ENCODE measurements around the gene PPM1H. TPM values are rescaled to one million over a fixed set of nuclear protein-coding genes. Genes with fewer than 3 reads are reported as not detected.

The PPM1H gene
- 20.0 TPM for polyA plus RNA-seq
- long read RNA-seq, donor 1, full-length matches to known transcripts = 1 of 1 reads
- long read RNA-seq, donor 1, partial matches to known transcripts = 0 of 1 reads
- long read RNA-seq, donor 1, other reads (novel, unspliced or antisense) = 0 of 1 reads
- long read RNA-seq, donor 2, full-length matches to known transcripts = 1 of 1 reads
- long read RNA-seq, donor 2, partial matches to known transcripts = 0 of 1 reads
- long read RNA-seq, donor 2, other reads (novel, unspliced or antisense) = 0 of 1 reads
- long read RNA-seq, donor 3 = 0 reads
- long read RNA-seq, donor 4 = 0 reads
- long read RNA-seq, donor 5, full-length matches to known transcripts = 1 of 1 reads
- long read RNA-seq, donor 5, partial matches to known transcripts = 0 of 1 reads
- long read RNA-seq, donor 5, other reads (novel, unspliced or antisense) = 0 of 1 reads
- long read RNA-seq, donor 6, full-length matches to known transcripts = 3 of 3 reads
- long read RNA-seq, donor 6, partial matches to known transcripts = 0 of 3 reads
- long read RNA-seq, donor 6, other reads (novel, unspliced or antisense) = 0 of 3 reads
- long read RNA-seq, donor 7, full-length matches to known transcripts = 1 of 1 reads
- long read RNA-seq, donor 7, partial matches to known transcripts = 0 of 1 reads
- long read RNA-seq, donor 7, other reads (novel, unspliced or antisense) = 0 of 1 reads
- long read RNA-seq, donor 8, full-length matches to known transcripts = 2 of 2 reads
- long read RNA-seq, donor 8, partial matches to known transcripts = 0 of 2 reads
- long read RNA-seq, donor 8, other reads (novel, unspliced or antisense) = 0 of 2 reads
- long read RNA-seq, donor 9, full-length matches to known transcripts = 3 of 3 reads
- long read RNA-seq, donor 9, partial matches to known transcripts = 0 of 3 reads
- long read RNA-seq, donor 9, other reads (novel, unspliced or antisense) = 0 of 3 reads
- long read RNA-seq, donor 10, full-length matches to known transcripts = 3 of 3 reads
- long read RNA-seq, donor 10, partial matches to known transcripts = 0 of 3 reads
- long read RNA-seq, donor 10, other reads (novel, unspliced or antisense) = 0 of 3 reads
- long read RNA-seq, donor 11, full-length matches to known transcripts = 3 of 3 reads
- long read RNA-seq, donor 11, partial matches to known transcripts = 0 of 3 reads
- long read RNA-seq, donor 11, other reads (novel, unspliced or antisense) = 0 of 3 reads

GRCh38 chr12:62934799-62935674 lies at the start of gene PPM1H:
PPM1H (minus strand) TSS chr12:62935150; CDS start chr12:62934736, 414 bp downstream.
- peak; percentile 89 to 95 for DNase-seq
- Histone ChIP-seq H3K9me3 (ENCODE audit: control insufficient read depth, low read depth, low read length) (no peaks in the 10 kb centered on the region), H3K36me3 (ENCODE audit: control insufficient read depth, insufficient read depth, low read length) (no peaks in the 10 kb centered on the region), H3K27me3 (ENCODE audit: control insufficient read depth, insufficient read depth, low read length) (peaks cover 15% of the 10 kb centered on the region), H3K4me3 (ENCODE audit: low read length) (peak within 1 kb of the TSS; percentile 89), H3K4me1 (ENCODE audit: control insufficient read depth, insufficient read depth, low read length) (peaks cover 9% of the 10 kb centered on the region), H3K27ac (ENCODE audit: low read length) (peak within 1 kb of the TSS; percentile 40)
- 0% methylated on average over 2 of the region's 69 CpGs for WGBS (ENCODE audit: insufficient coverage, low lambda C conversion rate)

GRCh38 chr12:62983594-62983993 lies 48.6 kb upstream of the PPM1H start:
- no CpG with 5 or more reads among the region's 4 CpGs for WGBS (ENCODE audit: insufficient coverage, low lambda C conversion rate)
- Histone ChIP-seq H3K27me3 (ENCODE audit: control insufficient read depth, insufficient read depth, low read length) (no peaks in the 10 kb centered on the region), H3K4me1 (ENCODE audit: control insufficient read depth, insufficient read depth, low read length) (no peaks in the 10 kb centered on the region), H3K4me3 (ENCODE audit: low read length) (no peak overlapping the region), H3K36me3 (ENCODE audit: control insufficient read depth, insufficient read depth, low read length) (no peaks in the 10 kb centered on the region), H3K9me3 (ENCODE audit: control insufficient read depth, low read depth, low read length) (no peaks in the 10 kb centered on the region), H3K27ac (ENCODE audit: low read length) (no peak overlapping the region)
- DNase-seq = no peak

GRCh38 chr12:62978768-62979167 lies 43.8 kb upstream of the PPM1H start:
- DNase-seq = no peak
- Histone ChIP-seq H3K4me1 (ENCODE audit: control insufficient read depth, insufficient read depth, low read length) (no peaks in the 10 kb centered on the region), H3K36me3 (ENCODE audit: control insufficient read depth, insufficient read depth, low read length) (no peaks in the 10 kb centered on the region), H3K9me3 (ENCODE audit: control insufficient read depth, low read depth, low read length) (no peaks in the 10 kb centered on the region), H3K4me3 (ENCODE audit: low read length) (no peak overlapping the region), H3K27ac (ENCODE audit: low read length) (no peak overlapping the region), H3K27me3 (ENCODE audit: control insufficient read depth, insufficient read depth, low read length) (no peaks in the 10 kb centered on the region)

GRCh38 chr12:62977883-62978282 lies 42.9 kb upstream of the PPM1H start:
- H3K36me3 ChIP-seq (ENCODE audit: control insufficient read depth, insufficient read depth, low read length) = no peaks in the 10 kb centered on the region
- 100% methylated on average over 1 of the region's 1 CpG for WGBS (ENCODE audit: insufficient coverage, low lambda C conversion rate)
- no peaks in the 10 kb centered on the region for H3K27me3 ChIP-seq (ENCODE audit: control insufficient read depth, insufficient read depth, low read length)
- H3K9me3 ChIP-seq (ENCODE audit: control insufficient read depth, low read depth, low read length) = no peaks in the 10 kb centered on the region
- H3K4me1 ChIP-seq (ENCODE audit: control insufficient read depth, insufficient read depth, low read length) = no peaks in the 10 kb centered on the region
- DNase-seq = no peak
- H3K27ac ChIP-seq (ENCODE audit: low read length) = no peak overlapping the region
- no peak overlapping the region for H3K4me3 ChIP-seq (ENCODE audit: low read length)

- no peak overlapping the region for H3K27ac ChIP-seq (ENCODE audit: low read length)
- 60% methylated on average over 1 of the region's 5 CpGs for WGBS (ENCODE audit: insufficient coverage, low lambda C conversion rate)
- no peaks in the 10 kb centered on the region for H3K4me1 ChIP-seq (ENCODE audit: control insufficient read depth, insufficient read depth, low read length)
- no peak overlapping the region for H3K4me3 ChIP-seq (ENCODE audit: low read length)
- DNase-seq = no peak
- no peaks in the 10 kb centered on the region for H3K27me3 ChIP-seq (ENCODE audit: control insufficient read depth, insufficient read depth, low read length)
- H3K36me3 ChIP-seq (ENCODE audit: control insufficient read depth, insufficient read depth, low read length) = no peaks in the 10 kb centered on the region
- no peaks in the 10 kb centered on the region for H3K9me3 ChIP-seq (ENCODE audit: control insufficient read depth, low read depth, low read length)
Observed at GRCh38 chr12:62977418-62977817, 42.5 kb upstream of the PPM1H start.

- no peak overlapping the region for H3K4me3 ChIP-seq (ENCODE audit: low read length)
- no peaks in the 10 kb centered on the region for H3K4me1 ChIP-seq (ENCODE audit: control insufficient read depth, insufficient read depth, low read length)
- no peak overlapping the region for H3K27ac ChIP-seq (ENCODE audit: low read length)
- WGBS (ENCODE audit: insufficient coverage, low lambda C conversion rate) = 80% methylated on average over 1 of the region's 4 CpGs
- no peaks in the 10 kb centered on the region for H3K9me3 ChIP-seq (ENCODE audit: control insufficient read depth, low read depth, low read length)
- no peak for DNase-seq
- no peaks in the 10 kb centered on the region for H3K36me3 ChIP-seq (ENCODE audit: control insufficient read depth, insufficient read depth, low read length)
- no peaks in the 10 kb centered on the region for H3K27me3 ChIP-seq (ENCODE audit: control insufficient read depth, insufficient read depth, low read length)
Observed at GRCh38 chr12:62976110-62976662, 41.2 kb upstream of the PPM1H start.

GRCh38 chr12:62971769-62972525 lies 37.0 kb upstream of the PPM1H start:
- Histone ChIP-seq H3K4me3 (ENCODE audit: low read length) (no peak overlapping the region), H3K4me1 (ENCODE audit: control insufficient read depth, insufficient read depth, low read length) (no peaks in the 10 kb centered on the region), H3K36me3 (ENCODE audit: control insufficient read depth, insufficient read depth, low read length) (no peaks in the 10 kb centered on the region), H3K27me3 (ENCODE audit: control insufficient read depth, insufficient read depth, low read length) (no peaks in the 10 kb centered on the region), H3K27ac (ENCODE audit: low read length) (no peak overlapping the region), H3K9me3 (ENCODE audit: control insufficient read depth, low read depth, low read length) (no peaks in the 10 kb centered on the region)
- DNase-seq = peak in 1 of 2 donors; percentile 40
- no CpG with 5 or more reads among the region's 1 CpG for WGBS (ENCODE audit: insufficient coverage, low lambda C conversion rate)

GRCh38 chr12:62969695-62970094 lies 34.7 kb upstream of the PPM1H start:
- no peaks in the 10 kb centered on the region for H3K36me3 ChIP-seq (ENCODE audit: control insufficient read depth, insufficient read depth, low read length)
- no peaks in the 10 kb centered on the region for H3K27me3 ChIP-seq (ENCODE audit: control insufficient read depth, insufficient read depth, low read length)
- H3K27ac ChIP-seq (ENCODE audit: low read length) = no peak overlapping the region
- no peak for DNase-seq
- H3K4me1 ChIP-seq (ENCODE audit: control insufficient read depth, insufficient read depth, low read length) = no peaks in the 10 kb centered on the region
- 87% methylated on average over 3 of the region's 7 CpGs for WGBS (ENCODE audit: insufficient coverage, low lambda C conversion rate)
- H3K9me3 ChIP-seq (ENCODE audit: control insufficient read depth, low read depth, low read length) = no peaks in the 10 kb centered on the region
- H3K4me3 ChIP-seq (ENCODE audit: low read length) = no peak overlapping the region

GRCh38 chr12:62967701-62968100 lies 32.8 kb upstream of the PPM1H start:
- Histone ChIP-seq H3K27ac (ENCODE audit: low read length) (no peak overlapping the region), H3K4me3 (ENCODE audit: low read length) (no peak overlapping the region), H3K27me3 (ENCODE audit: control insufficient read depth, insufficient read depth, low read length) (no peaks in the 10 kb centered on the region), H3K36me3 (ENCODE audit: control insufficient read depth, insufficient read depth, low read length) (no peaks in the 10 kb centered on the region), H3K9me3 (ENCODE audit: control insufficient read depth, low read depth, low read length) (no peaks in the 10 kb centered on the region), H3K4me1 (ENCODE audit: control insufficient read depth, insufficient read depth, low read length) (no peaks in the 10 kb centered on the region)
- 89% methylated on average over 1 of the region's 2 CpGs for WGBS (ENCODE audit: insufficient coverage, low lambda C conversion rate)
- DNase-seq = no peak
